ENCODE data around the gene DHRS2. TPM values are rescaled to one million over a fixed set of nuclear protein-coding genes. Genes with fewer than 3 reads are reported as not detected.

The DHRS2 gene
- polyA plus RNA-seq, 1 experiment = 0.09 TPM

- POLR2A ChIA-PET = no interaction called here
- CTCF ChIA-PET = interaction anchor here (1.7 kb wide), 1 partner anchor 29 kb away, joined by 4 read pairs; no protein-coding TSS in a partner anchor
- no peak overlapping the region for H3K27ac ChIP-seq (ENCODE audit: low read depth, low read length)
- H3K4me3 ChIP-seq (ENCODE audit: low read depth, low read length) = no peak overlapping the region
- no peaks in the 10 kb centered on the region for H3K9me3 ChIP-seq (ENCODE audit: control insufficient read depth, insufficient read depth, low read length)
- peaks cover 3% of the 10 kb centered on the region for H3K27me3 ChIP-seq (ENCODE audit: control insufficient read depth, insufficient read depth, low read length)
- DNase-seq (ENCODE audit: low read depth, low spot score) = no peak
- no peak for TF ChIP-seq CTCF (IDR thresholded peaks at IDR 0.05; ENCODE audit: low read depth, low read length)
Observed at GRCh38 chr14:23603103-23603502, 33.1 kb upstream of the DHRS2 start.

GRCh38 chr14:23604148-23604547, 32.0 kb upstream of the DHRS2 start:
- TF ChIP-seq CTCF (IDR thresholded peaks at IDR 0.05; ENCODE audit: low read depth, low read length) = no peak

DNA sequence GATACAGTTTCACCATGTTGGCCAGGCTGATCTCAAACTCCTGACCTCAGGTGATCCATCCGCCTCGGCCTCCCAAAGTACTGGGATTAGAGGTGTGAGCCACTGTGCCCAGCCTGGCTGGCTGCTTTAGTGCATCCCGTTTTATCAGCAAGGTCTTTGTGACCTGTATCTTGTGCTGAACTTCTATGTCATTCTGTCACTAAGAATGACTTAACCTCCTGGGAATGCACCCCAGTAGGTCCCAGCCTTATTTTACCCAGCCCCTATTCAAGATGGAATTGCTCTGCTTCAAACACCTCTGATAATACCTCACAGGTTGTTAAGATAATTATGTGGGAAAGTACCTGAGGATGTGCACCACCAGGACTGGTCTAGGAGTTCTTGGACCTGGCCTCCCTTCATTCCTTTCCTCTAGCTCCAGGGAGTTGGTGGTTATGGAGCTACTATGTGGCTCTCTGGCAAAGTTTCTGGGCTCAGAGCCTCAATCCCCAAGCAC, 31.4 kb upstream of the DHRS2 start:
- Histone ChIP-seq H3K4me3 (ENCODE audit: low read depth, low read length) (no peak overlapping the region), H3K27me3 (ENCODE audit: control insufficient read depth, insufficient read depth, low read length) (peaks cover 7% of the 10 kb centered on the region), H3K9me3 (ENCODE audit: control insufficient read depth, insufficient read depth, low read length) (no peaks in the 10 kb centered on the region), H3K27ac (ENCODE audit: low read depth, low read length) (no peak overlapping the region)
- TF ChIP-seq CTCF (IDR thresholded peaks at IDR 0.05; ENCODE audit: low read depth, low read length) = no peak
- no peak for DNase-seq (ENCODE audit: low read depth, low spot score)
- ChIA-PET CTCF (no interaction called here), POLR2A (no interaction called here)

More at GRCh38 chr14:23604148-23604547, 32.0 kb upstream of the DHRS2 start:
- DNase-seq (ENCODE audit: low read depth, low spot score) = no peak
- Histone ChIP-seq H3K27ac (ENCODE audit: low read depth, low read length) (no peak overlapping the region), H3K27me3 (ENCODE audit: control insufficient read depth, insufficient read depth, low read length) (peaks cover 7% of the 10 kb centered on the region), H3K9me3 (ENCODE audit: control insufficient read depth, insufficient read depth, low read length) (no peaks in the 10 kb centered on the region), H3K4me3 (ENCODE audit: low read depth, low read length) (no peak overlapping the region)
- ChIA-PET POLR2A (no interaction called here), CTCF (no interaction called here)

- no peak for DNase-seq (ENCODE audit: low read depth, low spot score)
- POLR2A ChIA-PET = no interaction called here
- no peaks in the 10 kb centered on the region for H3K9me3 ChIP-seq (ENCODE audit: control insufficient read depth, insufficient read depth, low read length)
- CTCF ChIA-PET = interaction anchor here (0.7 kb wide), 1 partner anchor 17 kb away, joined by 4 read pairs; no protein-coding TSS in a partner anchor
- no peak for TF ChIP-seq CTCF (IDR thresholded peaks at IDR 0.05; ENCODE audit: low read depth, low read length)
- no peak overlapping the region for H3K4me3 ChIP-seq (ENCODE audit: low read depth, low read length)
- no peak overlapping the region for H3K27ac ChIP-seq (ENCODE audit: low read depth, low read length)
- peaks cover 7% of the 10 kb centered on the region for H3K27me3 ChIP-seq (ENCODE audit: control insufficient read depth, insufficient read depth, low read length)
Observed at GRCh38 chr14:23605931-23606585, 30.1 kb upstream of the DHRS2 start.

- ChIA-PET CTCF (interaction anchor here (1.7 kb wide), 1 partner anchor 23 kb away, joined by 8 read pairs; no protein-coding TSS in a partner anchor), POLR2A (no interaction called here)
- no peak for TF ChIP-seq CTCF (IDR thresholded peaks at IDR 0.05; ENCODE audit: low read depth, low read length)
- DNase-seq (ENCODE audit: low read depth, low spot score) = no peak
- Histone ChIP-seq H3K9me3 (ENCODE audit: control insufficient read depth, insufficient read depth, low read length) (no peaks in the 10 kb centered on the region), H3K27ac (ENCODE audit: low read depth, low read length) (no peak overlapping the region), H3K4me3 (ENCODE audit: low read depth, low read length) (no peak overlapping the region), H3K27me3 (ENCODE audit: control insufficient read depth, insufficient read depth, low read length) (peaks cover 4% of the 10 kb centered on the region)
Observed at GRCh38 chr14:23608454-23608853, 27.7 kb upstream of the DHRS2 start.
